GM19238 (cell line): Measurements from ENCODE around the gene MAST4.
"Not testable (repeated sequence)": the region's sequence is repeated elsewhere in the genome, so short reads cannot be mapped to it uniquely, and the experiment has no call there.

Experiments
- DNase-seq: peaks from one replicate; pipeline ENCODE4 v3.0.0; 2011; ENCODE audit warnings: low spot score; ENCODE audit not compliant: insufficient read length

MAST4 gene

GRCh38 chr5:66742896-66743247, 146.7 kb downstream of the MAST4 start:
- DNase-seq, result no peak

DNA sequence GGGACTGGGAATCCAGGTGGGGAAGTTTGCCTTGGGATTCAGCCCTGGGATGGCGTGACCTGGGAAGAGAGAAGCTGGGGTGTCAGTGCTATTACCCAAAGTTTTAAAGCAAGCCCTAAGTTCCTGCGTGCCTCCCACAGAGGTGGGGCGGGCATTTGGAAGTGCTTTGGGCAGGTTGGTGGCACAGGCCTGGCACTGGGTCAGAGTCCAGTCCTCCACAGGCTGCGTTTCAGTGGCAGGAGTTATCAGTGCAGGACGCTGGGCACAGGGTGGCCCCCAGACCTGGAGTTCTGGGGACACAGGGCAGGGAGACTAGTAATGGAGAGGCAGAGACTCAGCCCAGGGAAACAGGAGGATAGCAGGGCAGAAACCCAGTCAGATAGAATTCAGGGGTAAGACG, 147.2 kb downstream of the MAST4 start:
- no peak for DNase-seq

DNA sequence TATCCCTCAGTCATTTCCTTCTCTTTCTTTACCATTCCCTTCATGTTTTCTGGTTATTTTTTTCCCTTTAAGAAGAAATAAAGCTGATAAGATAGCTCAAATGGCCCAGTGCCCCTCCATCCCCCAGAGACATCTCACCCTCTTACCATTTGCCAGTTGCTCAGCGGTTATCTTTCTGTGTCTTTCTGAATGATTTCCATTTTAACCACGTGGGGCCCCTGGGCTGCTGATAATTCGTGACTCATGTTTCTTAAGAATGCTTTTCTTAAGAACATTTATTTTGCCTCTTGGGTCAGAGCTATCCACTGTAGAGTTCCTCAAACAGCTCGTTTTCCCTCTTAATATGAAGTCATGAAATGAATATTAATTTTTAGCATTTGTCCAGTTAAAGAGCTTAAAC, 147.8 kb downstream of the MAST4 start:
- no peak for DNase-seq

- no peak for DNase-seq
Observed at GRCh38 chr5:66745297-66745696, 149.1 kb downstream of the MAST4 start.

- no peak for DNase-seq
Observed at GRCh38 chr5:66747607-66748006, 151.4 kb downstream of the MAST4 start.

GRCh38 chr5:66752668-66753067, 156.5 kb downstream of the MAST4 start:
- not testable (repeated sequence) for DNase-seq

- no peak for DNase-seq
Observed at GRCh38 chr5:66757219-66757833, 161.1 kb downstream of the MAST4 start.

DNA sequence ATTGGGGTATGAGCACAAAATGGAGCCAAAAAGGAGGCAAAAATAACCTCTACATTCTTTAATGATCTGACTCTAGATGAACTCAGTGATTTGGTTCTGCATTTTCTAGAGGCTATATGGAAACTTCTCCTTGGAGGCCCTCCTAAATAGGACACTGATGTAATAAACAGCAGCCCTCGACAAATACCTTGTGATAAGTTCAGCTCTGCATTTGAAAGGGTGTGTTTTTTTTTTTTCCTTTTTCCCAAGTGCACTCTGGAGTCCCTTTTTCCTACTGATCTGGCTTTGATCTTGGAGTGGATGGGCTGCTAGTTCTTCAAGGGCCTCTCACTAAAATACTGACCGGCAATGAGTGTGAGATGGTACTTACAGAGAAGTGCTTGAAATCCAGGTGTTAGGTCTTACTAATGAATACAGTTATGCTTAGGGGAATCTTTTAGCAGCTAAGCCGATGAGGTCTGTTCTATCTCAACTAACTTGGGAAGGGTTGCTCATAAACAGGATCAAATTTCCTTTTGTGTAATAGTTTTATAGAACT, 161.7 kb downstream of the MAST4 start:
- no peak for DNase-seq

GRCh38 chr5:66769030-66769733, 173.0 kb downstream of the MAST4 start:
- no peak for DNase-seq

GRCh38 chr5:66769839-66770617, 173.8 kb downstream of the MAST4 start:
- no peak for DNase-seq

GRCh38 chr5:66777868-66778267, 181.7 kb downstream of the MAST4 start:
- no peak for DNase-seq

DNA sequence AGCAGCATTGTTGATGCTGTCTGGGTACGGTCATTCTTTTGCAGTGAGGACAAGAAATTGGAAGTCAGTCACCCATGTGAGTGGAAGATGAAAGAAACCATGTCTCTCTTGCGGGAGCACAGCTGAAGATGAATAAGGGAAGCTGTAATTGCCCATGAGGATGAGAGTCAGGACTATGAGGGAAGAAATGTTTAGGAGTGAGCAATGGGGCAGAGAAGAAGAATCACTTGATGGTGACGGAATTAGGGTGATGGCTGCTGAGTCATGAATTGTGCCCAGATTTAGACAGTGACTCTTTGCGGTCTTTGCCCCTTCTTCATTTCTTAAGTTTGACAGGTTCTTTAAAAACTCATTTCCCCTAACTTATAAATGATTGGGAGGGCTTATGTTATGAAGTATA, 183.3 kb downstream of the MAST4 start:
- no peak for DNase-seq

GRCh38 chr5:66788556-66788955, 192.4 kb downstream of the MAST4 start:
- DNase-seq, result no peak

- no peak for DNase-seq
Observed at GRCh38 chr5:66789434-66789833, 193.2 kb downstream of the MAST4 start.

GRCh38 chr5:66793049-66793448, 196.9 kb downstream of the MAST4 start:
- DNase-seq, result no peak

GRCh38 chr5:66795682-66796081, 199.5 kb downstream of the MAST4 start:
- DNase-seq, result no peak

DNA sequence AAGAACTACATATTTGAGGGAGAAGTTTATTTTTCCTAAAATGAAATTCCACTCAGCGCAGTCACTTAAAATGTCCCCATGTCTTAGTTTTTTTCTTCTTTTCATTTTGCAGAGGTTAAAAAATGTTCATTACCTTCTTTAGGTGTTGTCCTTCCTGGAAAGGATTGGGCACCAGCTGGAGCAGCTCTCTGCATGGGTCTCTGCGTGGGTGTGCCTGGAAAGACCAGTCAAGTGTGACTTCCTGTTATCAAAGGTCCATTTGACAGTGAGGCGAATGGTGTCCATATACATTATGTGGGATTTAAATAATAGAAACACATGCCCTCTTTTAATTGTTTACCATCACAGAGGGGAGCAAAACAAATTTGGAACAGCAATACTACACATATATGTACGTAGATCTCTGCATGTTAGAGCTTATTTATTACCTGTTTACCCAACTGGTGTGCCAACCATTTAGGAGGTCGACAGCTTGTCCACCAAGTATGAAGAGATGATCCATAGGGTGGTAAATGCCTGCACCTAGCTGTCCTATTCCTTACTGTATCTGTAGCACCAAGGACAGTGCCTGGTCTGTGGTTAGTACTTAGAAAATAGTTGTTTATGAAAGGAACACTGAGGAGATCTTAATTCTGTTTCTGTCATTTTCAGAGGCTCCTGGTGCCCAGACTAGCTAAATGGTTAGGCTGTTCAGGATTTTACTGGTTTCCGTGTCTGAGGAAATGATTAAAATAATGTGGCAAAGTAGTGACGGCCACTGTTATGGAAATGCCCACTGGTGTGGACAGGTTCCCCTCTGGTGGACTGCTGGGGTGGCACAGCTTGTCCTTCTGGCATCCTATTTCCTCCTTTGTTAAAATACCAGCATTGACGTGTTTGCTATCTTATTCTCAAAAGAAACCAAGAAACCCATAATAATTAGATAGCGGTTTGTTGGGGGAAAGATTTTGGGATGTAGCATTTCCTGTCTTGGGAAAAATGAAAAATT, 200.4 kb downstream of the MAST4 start:
- no peak for DNase-seq

DNA sequence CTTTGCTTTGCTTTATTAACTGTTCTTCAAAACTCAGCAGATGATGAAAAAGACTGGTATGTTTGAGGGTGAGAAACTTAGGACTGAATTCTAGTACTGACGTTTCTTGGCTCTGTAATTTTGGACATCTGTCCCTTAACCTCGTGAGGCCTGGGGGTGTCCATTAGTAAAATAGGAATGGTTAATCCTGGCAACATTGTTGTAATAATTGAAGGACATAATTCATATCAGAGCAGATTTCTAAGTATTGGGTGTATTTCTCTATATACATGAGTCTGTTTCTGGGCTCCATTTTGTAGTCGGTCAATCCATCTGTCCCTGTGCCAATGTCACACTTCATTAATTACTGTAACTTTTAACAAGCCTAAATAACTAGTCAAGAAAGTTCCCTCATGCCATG, 206.7 kb downstream of the MAST4 start:
- DNase-seq, result no peak

- DNase-seq, result no peak
Observed at GRCh38 chr5:66805514-66806430, 209.6 kb downstream of the MAST4 start.

GRCh38 chr5:66807743-66808142, 211.6 kb downstream of the MAST4 start:
- no peak for DNase-seq
